Measurements from ENCODE around the gene RDH11.

GRCh38 chr14:67683842-67684241, 11.7 kb downstream of the RDH11 start:
- TF ChIP-seq CTCF (conservative IDR thresholded peaks at IDR 0.05), result no peak
- TF ChIP-seq ZFX (IDR thresholded peaks at IDR 0.05), result no peak

Data from C4-2B (cell line).